ENCODE measurements around the gene PPP2R5D. TPM values are rescaled to one million over a fixed set of nuclear protein-coding genes. Genes with fewer than 3 reads are reported as not detected.

Gene PPP2R5D
- total RNA-seq, 1 experiment from 2014 or later: 53.5 TPM

- Histone ChIP-seq H2BK20ac (ENCODE audit: low read depth, low read length, poor library complexity, severe bottlenecking) (no peak overlapping the region), H3K9ac (ENCODE audit: extremely low read depth, insufficient read length, low read length) (no peak overlapping the region), H4K91ac (ENCODE audit: insufficient read length, low read depth, low read length) (no peak overlapping the region), H3K79me1 (ENCODE audit: insufficient read depth, low read depth, low read length, poor library complexity, severe bottlenecking) (no peaks in the 10 kb centered on the region), H3K14ac (ENCODE audit: insufficient read depth, low read length) (no peak overlapping the region), H2AFZ (ENCODE audit: low read length) (no peak overlapping the region), H3K9me3 (ENCODE audit: control insufficient read depth, low read depth, low read length) (no peaks in the 10 kb centered on the region), H3K4me1 (ENCODE audit: insufficient read depth, low read length) (no peaks in the 10 kb centered on the region), H4K8ac (replicated peaks; ENCODE audit: insufficient read length, low read depth, low read length) (no peak overlapping the region), H3K27me3 (ENCODE audit: insufficient read depth, low read length) (no peaks in the 10 kb centered on the region), H3K27ac (ENCODE audit: insufficient read length, low read depth, low read length) (no peak overlapping the region), H3T11ph (ENCODE audit: low read length) (no peak overlapping the region), H3K18ac (ENCODE audit: insufficient read length, low read depth, low read length) (no peak overlapping the region), H2BK5ac (ENCODE audit: insufficient read length, low read length) (no peak overlapping the region), H3K56ac (ENCODE audit: insufficient read length, low read depth, low read length) (no peak overlapping the region), H4K5ac (ENCODE audit: insufficient read length, low read depth, low read length) (no peak overlapping the region), H3K4me2 (ENCODE audit: insufficient read depth, insufficient read length, low read length) (no peak overlapping the region), H3K79me2 (ENCODE audit: insufficient read depth, low read length) (no peaks in the 10 kb centered on the region), H3K23ac (ENCODE audit: insufficient read length, low read depth, low read length) (no peak overlapping the region), H2BK120ac (ENCODE audit: low read depth, low read length, poor library complexity, severe bottlenecking) (no peak overlapping the region), H2AK5ac (ENCODE audit: insufficient read length, low read length) (no peak overlapping the region), H3K4ac (ENCODE audit: low read depth, low read length) (no peak overlapping the region), H2BK15ac (ENCODE audit: low read depth, low read length) (no peak overlapping the region), H4K20me1 (ENCODE audit: control insufficient read depth, insufficient read depth, insufficient read length) (no peaks in the 10 kb centered on the region), H3K23me2 (ENCODE audit: insufficient read length, low read depth, low read length, poor library complexity, severe bottlenecking) (no peaks in the 10 kb centered on the region), H2BK12ac (ENCODE audit: insufficient read length, low read depth, low read length) (no peak overlapping the region)
- Mint-ChIP-seq H3K4me1 (0 out of 4 replicates have a peak, but pooled peaks cover 0 to 2% of the 10 kb centered on the region in 2 experiments), H3K36me3 (ENCODE audit: insufficient read depth in 1 of 3, low read depth in 3 of 3) (peaks cover 0 to 38% (median 14%) of the 10 kb centered on the region in 3 experiments; a peak in 5 of 7 replicates), H3K4me3 (no peak overlapping the region), H3K9me3 (no peaks in the 10 kb centered on the region), H3K27me3 (ENCODE audit: low read depth) (peaks cover 7% of the 10 kb centered on the region), H3K27ac (no peak overlapping the region; a peak in 1 of 7 replicates)
- DNase-seq: no peak
- 67% methylated on average over 3 of the region's 7 CpGs for WGBS (ENCODE audit: extremely low coverage, insufficient read length, low lambda C conversion rate)
- TF ChIP-seq, protein P1, sequence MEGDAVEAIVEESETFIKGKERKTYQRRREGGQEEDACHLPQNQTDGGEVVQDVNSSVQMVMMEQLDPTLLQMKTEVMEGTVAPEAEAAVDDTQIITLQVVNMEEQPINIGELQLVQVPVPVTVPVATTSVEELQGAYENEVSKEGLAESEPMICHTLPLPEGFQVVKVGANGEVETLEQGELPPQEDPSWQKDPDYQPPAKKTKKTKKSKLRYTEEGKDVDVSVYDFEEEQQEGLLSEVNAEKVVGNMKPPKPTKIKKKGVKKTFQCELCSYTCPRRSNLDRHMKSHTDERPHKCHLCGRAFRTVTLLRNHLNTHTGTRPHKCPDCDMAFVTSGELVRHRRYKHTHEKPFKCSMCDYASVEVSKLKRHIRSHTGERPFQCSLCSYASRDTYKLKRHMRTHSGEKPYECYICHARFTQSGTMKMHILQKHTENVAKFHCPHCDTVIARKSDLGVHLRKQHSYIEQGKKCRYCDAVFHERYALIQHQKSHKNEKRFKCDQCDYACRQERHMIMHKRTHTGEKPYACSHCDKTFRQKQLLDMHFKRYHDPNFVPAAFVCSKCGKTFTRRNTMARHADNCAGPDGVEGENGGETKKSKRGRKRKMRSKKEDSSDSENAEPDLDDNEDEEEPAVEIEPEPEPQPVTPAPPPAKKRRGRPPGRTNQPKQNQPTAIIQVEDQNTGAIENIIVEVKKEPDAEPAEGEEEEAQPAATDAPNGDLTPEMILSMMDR (conservative IDR thresholded peaks at IDR 0.05): no peak
Observed at GRCh38 chr6:42966571-42966970, 17.8 kb upstream of the PPP2R5D start.

Data from H9 (cell line).